Activated CD4-positive, alpha-beta T cell treated with anti-CD3 and anti-CD28 coated beads, Interleukin-2, amount 50 U/mL, for 24 hours (primary cell): Measurements from ENCODE around the gene DENND11.
"Not testable (repeated sequence)": the region's sequence is repeated elsewhere in the genome, so short reads cannot be mapped to it uniquely, and the experiment has no call there.

ENCODE experiments used
- DNase-seq, 2 donors: peaks; one replicate each; pipeline ENCODE4 v3.0.0-alpha.2; 2020; ENCODE audit warnings: low read depth in 1 of 2, low spot score in 1 of 2

DENND11 gene

DNA sequence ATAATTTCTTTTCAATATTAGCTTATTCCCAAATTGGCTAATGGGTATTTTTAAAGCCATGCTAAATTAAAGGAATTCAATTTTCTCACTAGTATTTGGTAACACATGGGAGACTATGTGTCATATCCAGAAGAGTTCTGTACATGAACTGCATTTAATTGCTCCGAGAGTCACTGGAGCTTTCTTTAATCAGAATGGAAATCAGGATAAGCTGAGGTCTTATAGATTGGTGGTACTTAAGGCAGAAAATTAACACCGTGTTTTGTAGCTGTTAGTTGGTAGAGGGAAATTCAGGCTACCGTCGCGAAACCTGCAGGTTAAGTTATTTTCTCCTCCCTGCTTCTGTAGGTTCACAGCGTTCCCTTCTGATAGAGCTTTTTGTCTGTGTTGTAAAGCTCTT, 6.4 kb upstream of the DENND11 start, which contains the start of gene WEE2:
WEE2 (plus strand) TSS at position 3 of the 400 bp plus-strand sequence. CDS start 406 bp downstream, outside the sequence.
- no peak for DNase-seq

DNA sequence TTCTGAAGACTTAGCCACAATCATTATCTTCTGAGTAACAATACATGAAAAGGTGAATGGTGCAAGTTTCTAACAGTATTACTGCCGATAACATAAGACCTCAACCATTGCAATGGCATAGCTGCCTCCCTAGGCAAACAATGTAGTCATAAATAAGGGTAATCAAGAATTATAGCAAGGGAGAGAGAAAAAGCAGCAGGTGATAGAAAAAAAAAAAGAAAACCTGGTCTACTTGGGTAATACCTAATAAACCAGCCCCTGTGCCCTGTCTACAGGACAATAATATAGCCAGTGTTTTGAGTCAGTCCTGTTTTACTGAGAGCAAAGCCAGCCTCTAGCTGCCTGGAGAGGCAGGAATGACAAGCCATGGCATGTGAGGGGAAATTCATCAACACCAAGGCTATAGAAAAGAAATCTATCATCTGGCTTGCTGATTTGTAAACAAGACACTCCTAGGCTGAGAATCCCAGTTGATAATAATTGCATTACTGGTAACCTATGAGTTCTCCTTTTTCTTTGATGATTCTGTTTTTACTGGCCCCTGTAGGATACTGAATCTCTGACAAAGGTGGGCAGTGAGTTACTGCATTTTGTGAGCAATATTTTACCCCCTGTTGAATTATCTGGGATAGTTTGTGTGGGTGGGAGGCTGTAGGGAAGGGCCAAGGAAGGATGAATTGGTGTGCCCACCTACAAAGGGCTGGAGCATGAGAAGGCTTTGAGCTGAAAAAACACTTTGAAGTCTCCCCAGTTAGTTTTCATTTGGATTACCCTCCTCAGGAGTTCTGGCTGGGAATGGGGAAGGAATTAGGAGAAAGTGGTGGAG, 4.5 kb upstream of the DENND11 start:
- no peak for DNase-seq

DNA sequence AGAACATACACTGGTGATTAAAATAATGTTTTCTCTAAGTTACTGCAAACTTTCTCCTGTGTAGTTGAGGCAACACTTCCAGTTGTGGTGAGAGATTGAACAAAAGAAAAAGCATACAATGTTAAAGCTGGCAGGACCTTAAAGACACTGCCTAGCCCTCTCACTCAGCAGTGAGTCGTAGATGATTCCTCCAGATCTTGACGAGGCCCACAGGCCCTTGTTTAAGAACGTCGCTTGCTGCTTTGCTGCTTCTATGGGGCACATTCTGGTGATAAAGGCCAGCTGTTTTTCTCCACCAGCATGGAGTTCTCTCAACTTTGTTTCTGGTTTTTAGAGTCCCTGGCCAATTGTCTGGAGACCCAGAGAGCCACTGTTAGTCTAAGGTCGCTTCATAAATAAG, 2.8 kb upstream of the DENND11 start:
- no peak for DNase-seq

DNA sequence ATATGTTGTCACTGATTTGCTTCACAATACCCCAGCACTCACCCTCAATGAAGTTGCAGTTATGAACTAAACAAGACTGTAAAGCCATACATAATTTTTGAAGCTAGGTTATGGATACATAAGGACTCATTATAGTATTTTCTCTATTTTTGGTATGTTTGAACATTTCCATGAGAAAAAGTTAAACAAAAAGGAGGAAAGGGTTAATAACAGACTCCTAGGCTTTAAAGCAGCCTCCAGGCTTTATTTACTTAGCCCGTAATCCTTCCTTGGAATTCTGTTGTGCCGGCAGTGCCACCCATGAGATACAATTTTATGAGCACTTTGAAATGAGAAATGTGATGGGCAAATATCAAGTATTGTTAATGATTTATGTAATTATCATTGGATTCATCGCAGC, 2.1 kb upstream of the DENND11 start:
- DNase-seq: no peak

DNA sequence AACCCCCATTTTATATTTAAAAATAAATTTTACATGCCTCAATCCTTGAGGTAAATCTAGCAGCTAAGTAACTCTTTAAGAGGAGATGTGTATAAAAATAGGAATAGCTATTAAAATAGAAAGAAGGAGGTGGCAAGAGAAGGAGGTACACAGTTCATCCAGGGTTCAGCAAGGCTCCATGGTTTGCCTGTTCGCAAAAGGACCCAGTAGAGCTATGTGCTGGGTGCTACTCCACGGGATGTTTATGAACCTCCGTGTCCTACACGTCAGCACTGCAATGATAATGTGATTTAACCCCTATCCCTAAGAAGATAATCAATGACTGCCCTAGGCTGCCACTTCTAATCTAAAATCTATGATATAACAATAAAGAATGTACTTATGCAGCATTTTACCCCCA, 926 bp upstream of the DENND11 start:
- DNase-seq: no peak

DNA sequence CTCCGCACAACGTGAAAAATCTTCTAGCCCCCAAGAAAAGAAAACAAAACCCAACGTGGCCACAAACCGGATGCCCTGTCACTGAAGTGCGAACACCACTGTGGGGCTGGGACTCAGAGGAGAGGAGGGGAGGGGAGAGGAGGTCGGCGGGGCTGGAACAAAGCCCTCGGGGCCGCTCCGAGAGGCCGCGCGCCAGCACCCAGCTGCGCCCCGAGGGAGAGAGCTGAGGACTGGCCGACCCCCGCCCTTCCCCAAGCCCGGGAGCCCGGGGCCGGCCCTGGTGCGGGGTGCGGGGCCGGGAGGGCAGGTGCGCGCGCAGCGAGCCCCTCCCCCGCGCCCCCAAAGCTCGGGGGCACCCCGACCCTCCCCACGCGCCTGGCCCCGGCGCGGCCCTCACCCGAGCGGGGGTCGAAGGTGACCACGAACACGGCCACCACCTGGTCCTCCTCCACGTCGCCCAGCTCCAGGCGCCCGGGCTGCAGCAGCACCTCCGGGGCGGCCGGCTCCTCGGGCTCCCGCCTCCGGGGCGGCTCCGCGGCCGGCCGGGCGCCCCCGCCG, 398 bp downstream of the DENND11 start:
- DNase-seq: peak; percentile 25 to 42

DNA sequence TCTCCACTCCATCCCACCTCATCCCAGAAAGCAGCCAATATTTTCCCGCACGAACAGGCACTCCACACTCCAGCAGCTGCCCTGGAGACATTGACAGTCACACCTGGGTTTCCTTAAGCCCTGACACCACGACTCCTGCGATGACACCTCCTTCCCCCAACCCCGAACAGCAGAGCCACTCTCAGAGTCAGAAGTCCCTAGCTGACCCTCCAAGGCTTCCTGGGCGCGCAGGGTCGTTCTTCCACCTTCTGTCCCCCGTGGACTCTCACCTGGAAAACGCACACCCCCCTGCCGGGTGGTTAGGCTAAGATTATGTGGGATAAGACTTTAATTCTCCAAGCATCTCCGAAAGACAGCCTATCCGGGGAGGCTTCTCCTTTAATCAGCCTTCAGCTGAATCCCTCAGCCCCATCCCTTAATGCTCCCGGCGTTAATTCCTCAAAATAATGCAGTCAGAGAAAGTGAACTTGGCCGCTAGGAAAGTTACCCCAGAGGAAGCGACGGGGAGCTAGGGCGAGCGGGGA, 1.1 kb downstream of the DENND11 start:
- no peak for DNase-seq

DNA sequence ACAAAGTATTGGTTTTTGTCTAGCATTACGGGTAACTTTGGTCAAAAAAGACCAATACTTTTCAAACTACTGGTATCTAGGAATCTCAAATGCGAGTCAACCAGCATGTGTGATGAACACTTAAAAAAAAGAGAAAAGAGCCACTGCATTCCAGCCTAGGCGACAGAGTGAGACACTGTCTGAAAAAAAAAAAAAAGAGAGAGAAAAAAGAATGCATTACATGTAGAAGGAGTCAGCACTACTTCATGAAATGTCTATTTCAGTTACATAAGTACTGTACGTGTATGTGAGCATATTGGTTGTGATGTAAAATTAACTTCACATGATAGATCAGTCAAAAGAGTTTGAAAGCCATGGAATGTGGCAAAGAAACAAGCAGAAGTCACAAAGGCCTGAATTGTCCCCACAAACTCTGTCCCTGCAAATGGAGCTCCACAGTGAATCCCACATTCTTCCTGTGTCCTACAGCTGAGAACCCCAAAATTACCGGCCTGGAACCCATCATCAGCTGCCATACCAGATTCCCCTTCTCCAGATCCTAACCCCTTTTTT, 1.6 kb downstream of the DENND11 start:
- DNase-seq: no peak

DNA sequence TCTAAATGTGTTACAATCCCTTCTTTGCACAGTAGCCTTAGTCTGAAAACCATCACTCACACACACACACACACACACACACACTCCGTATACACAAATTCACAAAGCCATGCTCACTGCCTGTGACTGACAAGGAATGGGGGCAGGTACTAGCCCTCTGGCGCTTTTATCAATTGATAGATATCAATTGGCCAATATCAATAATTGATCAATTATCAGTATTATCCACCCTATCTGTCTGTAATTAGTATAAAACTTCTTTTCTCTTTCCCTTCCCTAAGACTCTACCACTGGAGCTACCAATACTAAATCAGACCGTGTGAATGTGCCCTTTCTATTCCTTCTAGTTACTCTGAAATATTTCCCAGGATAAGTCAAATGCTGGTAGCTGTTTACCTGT, 2.1 kb downstream of the DENND11 start:
- no peak for DNase-seq

DNA sequence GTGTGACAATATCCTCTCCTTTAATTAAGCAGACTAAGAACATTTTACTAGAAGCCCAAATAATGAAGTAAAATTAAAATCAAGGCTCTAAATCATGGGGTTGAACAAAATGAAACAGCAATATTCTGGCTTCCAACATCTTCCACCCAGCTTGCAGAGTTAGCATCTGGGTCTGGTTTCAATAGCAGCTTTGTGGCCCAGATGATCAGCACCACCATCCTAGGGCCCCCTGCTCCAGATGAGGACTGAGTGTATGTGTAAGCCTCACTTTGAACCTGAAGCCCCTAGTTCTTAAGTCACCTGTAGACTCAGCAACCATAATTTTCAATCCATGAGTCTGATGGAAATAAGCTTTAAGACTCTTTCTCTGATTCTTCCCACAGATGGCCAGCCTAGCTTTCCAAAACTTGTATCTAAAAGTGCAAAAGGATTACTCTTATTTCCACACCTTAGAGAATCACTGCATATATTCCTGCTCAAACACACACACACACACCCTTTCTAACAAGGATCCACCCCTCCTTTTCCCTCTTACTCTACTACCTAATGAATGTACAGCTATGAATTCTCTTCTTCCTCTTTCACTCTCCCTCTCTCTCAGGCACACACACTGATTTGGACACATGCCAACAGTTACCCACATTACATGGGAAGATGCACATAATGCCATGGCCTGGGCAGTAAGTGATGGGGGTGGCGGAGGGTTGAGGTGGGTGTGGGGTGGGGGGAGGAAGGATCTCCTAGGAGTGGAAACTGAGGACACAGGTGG, 3.5 kb downstream of the DENND11 start:
- no peak for DNase-seq

DNA sequence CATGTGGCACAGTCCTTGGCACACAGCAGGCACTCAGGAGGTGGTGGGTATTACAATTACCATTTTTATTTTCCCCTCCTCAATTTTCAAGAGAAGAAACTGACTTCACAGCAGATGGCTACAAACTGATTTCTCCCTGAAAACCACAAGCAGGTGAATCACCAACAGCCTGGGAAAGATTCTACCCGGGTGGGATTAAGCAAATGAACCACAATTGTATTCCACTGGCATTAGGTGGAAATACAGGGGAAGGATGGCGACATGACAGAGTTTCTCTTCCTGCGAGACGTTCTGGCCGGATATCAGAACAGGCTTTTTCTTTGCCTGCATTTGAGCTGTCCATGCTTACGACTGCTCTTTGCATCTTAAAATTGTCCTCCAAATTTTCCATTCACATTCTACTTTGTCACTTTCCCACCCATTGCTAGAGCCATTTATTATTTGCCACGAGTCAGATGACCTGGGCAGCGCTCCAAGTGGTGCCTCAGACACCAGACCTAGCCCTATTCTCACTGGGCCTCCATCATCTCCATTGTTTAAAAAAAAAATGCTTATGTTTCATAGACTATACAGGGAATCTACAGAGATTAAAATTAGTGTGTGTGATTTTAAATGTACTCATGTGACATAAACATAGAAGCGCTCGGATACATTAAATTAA, 4.6 kb downstream of the DENND11 start:
- no peak for DNase-seq

DNA sequence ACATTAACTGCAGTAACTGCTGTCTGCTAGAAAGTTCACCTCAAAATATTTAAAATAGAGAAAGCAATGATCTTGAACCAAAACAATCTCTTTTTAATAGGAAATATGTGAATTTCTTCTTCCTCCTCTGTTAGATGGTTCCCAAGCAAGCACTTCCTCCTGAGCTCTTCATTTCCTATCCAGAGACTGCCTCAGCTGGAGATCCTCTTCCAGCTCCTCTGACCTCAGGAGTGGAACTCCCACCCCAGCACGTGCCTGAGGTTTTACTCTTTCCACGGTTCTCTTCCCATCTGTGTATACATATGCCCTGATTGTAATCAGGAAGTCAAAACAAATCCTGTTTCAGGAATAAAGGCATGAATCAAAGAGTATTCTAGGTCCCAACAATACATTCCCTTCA, 5.6 kb downstream of the DENND11 start:
- DNase-seq: no peak

DNA sequence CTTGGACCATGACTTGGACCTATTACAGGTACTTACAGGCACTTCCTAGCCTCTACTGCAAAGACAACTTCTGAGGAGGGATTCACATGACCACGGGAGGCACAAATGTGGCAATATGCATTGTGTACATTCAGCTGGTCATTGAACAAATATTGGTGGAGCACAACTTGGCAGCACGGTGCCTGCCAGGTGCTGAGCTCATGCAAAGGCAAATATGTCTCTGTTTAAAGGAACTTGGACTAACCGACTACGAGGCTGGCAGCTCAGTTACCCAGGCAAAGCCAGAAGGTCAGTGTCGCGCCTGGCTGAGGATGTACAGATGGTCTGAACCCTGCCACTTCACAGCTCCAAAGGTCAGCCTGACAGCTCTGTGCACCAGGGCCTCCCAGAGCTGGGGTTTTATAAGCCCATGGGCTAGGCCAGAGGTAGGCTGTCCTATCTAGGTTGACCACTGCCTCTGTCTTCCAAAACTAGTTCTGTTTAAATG, 6.1 kb downstream of the DENND11 start:
- no peak for DNase-seq

DNA sequence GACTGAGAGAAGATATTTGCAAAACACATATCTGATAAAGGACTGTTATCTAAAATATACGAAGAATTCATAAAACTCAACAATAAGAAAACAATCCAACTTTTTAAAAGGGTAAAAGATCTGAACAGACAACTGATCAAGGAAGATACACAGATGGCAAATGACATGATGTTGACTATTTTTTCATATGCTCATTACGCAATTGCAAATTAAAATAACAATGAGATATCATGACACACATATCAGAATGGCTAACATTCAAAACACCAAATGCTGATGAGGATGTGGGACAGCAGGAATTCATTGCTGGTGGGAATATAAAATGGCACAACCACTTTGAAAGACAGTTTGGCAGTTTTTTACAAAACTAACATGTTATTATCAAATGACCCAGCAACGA, 8.9 kb downstream of the DENND11 start:
- no peak for DNase-seq

DNA sequence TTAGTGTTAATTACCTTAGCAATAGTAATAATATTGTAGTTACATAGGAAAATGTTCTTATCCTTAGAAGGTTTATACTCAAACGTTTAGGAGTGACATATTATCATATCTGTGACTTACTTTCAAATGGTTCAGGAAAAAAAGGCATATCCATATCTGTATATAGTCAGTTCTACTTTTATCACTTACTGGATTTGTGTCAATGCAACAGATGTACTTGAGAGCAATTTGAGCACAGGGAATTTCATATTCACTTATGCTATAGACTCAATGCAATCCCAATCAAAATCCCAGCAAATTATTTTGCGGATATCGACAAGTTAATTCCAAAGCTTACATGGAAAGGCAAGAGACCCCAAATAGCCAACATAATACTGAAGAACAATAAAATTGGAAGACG, 10.0 kb downstream of the DENND11 start:
- no peak for DNase-seq

DNA sequence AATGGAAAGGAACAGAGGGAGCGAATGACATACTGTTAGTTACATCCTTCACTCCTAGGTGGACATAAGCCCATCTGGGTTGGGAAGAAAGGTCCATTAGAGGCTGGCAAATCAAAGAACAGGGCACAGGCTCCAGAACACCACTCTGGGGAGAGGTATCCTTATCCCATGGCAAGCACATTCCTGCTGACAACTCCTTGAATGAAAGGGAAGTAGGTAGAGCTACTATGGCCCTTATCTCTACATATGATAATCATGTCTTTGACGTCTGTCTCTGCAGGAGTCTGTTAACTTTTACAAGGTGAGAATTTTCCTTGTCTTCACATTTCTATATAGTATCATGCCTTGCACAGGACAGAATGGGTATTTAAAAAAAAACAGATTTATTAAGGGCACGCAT, 10.4 kb downstream of the DENND11 start:
- no peak for DNase-seq

DNA sequence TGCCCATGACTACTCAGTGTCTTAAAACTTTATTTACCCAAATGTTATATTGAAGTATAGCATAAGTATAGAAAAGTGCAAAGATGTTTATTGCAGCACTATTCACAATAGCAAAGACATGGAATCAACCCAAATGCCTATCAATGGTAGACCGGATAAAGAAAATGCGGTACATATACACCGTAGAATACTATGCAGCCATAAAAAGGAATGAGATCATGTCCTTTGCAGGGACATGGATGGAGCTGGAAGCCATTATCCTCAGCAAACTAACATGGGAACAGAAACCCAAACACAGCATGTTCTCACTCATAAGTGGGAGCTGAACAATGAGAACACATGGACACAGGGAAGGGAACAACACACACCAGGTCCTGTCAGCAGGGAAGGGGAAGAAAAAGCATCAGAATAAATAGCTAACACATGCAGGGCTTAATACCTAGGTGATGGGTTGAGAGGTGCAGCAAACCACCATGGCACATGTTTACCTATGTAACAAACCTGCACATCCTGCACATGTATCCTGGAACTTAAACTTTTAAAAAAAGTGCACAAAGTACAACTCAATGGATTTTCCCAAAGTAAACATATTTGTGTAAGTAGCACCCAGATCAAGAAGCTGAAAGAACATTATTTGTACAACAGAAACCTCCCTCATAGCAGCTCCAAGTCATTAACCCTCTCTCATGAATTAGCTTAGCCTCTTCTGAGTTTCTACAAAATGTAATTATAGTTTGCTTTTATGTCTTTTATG, 12.7 kb downstream of the DENND11 start:
- not testable (repeated sequence) for DNase-seq

DNA sequence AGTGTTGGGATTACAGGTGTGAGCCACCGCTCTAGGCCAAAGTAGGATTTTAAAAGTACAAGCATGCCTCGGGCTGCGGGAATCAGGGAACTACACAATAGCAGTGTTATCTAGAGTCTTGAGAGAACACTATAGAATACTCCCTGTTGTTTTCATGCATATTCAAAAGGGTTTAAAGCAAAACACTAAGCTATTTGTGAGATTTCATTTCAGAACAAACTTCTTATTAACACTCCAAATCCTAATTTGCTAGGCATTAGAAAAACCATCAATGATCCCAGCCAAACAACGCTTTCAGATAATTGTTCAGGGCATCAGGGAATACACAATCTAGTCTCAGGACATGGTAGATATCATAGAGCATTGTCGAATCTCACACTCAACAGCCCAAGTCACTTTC, 13.9 kb downstream of the DENND11 start:
- DNase-seq: no peak

DNA sequence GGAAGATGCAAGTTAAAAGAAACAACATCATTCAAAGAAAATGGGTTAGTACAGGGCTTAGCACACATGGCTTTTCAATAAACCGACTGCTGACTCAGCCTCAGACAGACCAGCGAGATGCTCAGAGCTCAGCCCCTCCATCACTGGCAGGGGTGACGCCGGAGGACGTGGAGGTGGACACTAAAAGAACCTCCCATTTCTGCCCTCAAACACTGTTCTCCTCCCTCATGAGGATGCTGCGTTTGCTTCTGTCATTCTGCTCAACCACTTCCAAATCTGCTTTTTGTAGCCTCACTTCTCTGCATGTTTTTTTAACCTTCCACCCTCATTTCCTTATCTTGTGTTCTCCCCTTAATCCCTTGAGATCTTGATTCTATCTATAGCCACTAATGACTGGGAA, 15.3 kb downstream of the DENND11 start:
- no peak for DNase-seq

DNA sequence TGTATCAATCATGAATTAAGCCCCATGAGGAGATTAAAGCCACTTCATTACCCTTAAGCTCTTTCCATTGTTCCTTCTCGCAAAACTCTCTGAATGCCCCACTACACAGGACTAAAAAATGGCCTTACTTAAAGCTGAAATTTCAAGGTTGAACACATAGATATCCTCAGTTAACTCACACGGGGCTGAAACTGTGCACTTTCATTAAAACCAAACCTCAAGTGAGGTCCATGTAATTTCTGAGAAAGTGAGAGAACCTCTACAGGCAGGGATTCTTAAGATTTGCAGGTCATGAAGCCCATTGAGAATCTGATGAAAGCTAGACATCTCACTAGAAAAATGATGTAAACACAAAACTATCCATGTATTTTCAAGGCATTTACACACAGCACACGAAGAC, 15.9 kb downstream of the DENND11 start:
- no peak for DNase-seq
